Osteocyte (in vitro differentiated cells): ENCODE results near the gene PRDM16. TPM values are rescaled to one million over a fixed set of nuclear protein-coding genes. Genes with fewer than 3 reads are reported as not detected.

Source experiments
- DNase-seq: peaks from one replicate; pipeline ENCODE4 v3.0.0; 2021; ENCODE audit warnings: mixed read lengths; ENCODE audit not compliant: unreplicated experiment; ENCODE audit errors: extremely low spot score
- H3K27ac Mint-ChIP-seq: one replicate; pipeline ENCODE4 v1.8.0; 2021; ENCODE audit warnings: mild to moderate bottlenecking, mixed read lengths; ENCODE audit not compliant: unreplicated experiment
- H3K27me3 Mint-ChIP-seq: one replicate; pipeline ENCODE4 v1.8.0; 2021; ENCODE audit warnings: mixed read lengths; ENCODE audit not compliant: unreplicated experiment
- H3K36me3 Mint-ChIP-seq: one replicate; pipeline ENCODE4 v1.8.0; 2021; ENCODE audit warnings: mixed read lengths; ENCODE audit not compliant: unreplicated experiment
- H3K4me1 Mint-ChIP-seq: one replicate; pipeline ENCODE4 v1.8.0; 2021; ENCODE audit warnings: mixed read lengths; ENCODE audit not compliant: unreplicated experiment
- H3K4me3 Mint-ChIP-seq: one replicate; pipeline ENCODE4 v1.8.0; 2021; ENCODE audit warnings: mild to moderate bottlenecking, moderate library complexity, mixed read lengths; ENCODE audit not compliant: unreplicated experiment
- H3K9me3 Mint-ChIP-seq: one replicate; pipeline ENCODE4 v1.8.0; 2021; ENCODE audit warnings: mixed read lengths; ENCODE audit not compliant: unreplicated experiment
- CTCF ChIP-seq: fragments of 200-600 bp; sonication (generic); IDR thresholded peaks from 2 replicates; pipeline ENCODE4 v1.5.0; 2021; ENCODE audit warnings: antibody characterized with exemption, mild to moderate bottlenecking, moderate library complexity
- total RNA-seq: library from RNA; stranded (reverse); gene quantifications from 2 replicates; pipeline ENCODE4 v1.2.1, GENCODE V29; 2021

The PRDM16 gene
- total RNA-seq, 1 donor from 2014 or later, result 7.1 TPM

- no peak for TF ChIP-seq CTCF
- Mint-ChIP-seq H3K27me3 (no peaks in the 10 kb centered on the region), H3K9me3 (no peaks in the 10 kb centered on the region), H3K4me3 (no peak overlapping the region), H3K4me1 (peaks cover 40% of the 10 kb centered on the region), H3K27ac (no peak overlapping the region), H3K36me3 (no peaks in the 10 kb centered on the region)
- DNase-seq, result no peak
These were observed 394.0 kb downstream of the PRDM16 start for GRCh38 chr1:3463013-3463385.

GRCh38 chr1:3463408-3463863 lies 394.4 kb downstream of the PRDM16 start:
- no peaks in the 10 kb centered on the region for H3K9me3 Mint-ChIP-seq
- H3K4me3 Mint-ChIP-seq, result no peak overlapping the region
- TF ChIP-seq CTCF, result no peak
- no peaks in the 10 kb centered on the region for H3K36me3 Mint-ChIP-seq
- H3K27ac Mint-ChIP-seq, result no peak overlapping the region
- DNase-seq, result no peak
- H3K27me3 Mint-ChIP-seq, result no peaks in the 10 kb centered on the region
- H3K4me1 Mint-ChIP-seq, result peaks cover 36% of the 10 kb centered on the region

- H3K9me3 Mint-ChIP-seq, result no peaks in the 10 kb centered on the region
- H3K4me3 Mint-ChIP-seq, result no peak overlapping the region
- H3K4me1 Mint-ChIP-seq, result peaks cover 29% of the 10 kb centered on the region
- TF ChIP-seq CTCF, result no peak
- no peak overlapping the region for H3K27ac Mint-ChIP-seq
- DNase-seq, result no peak
- no peaks in the 10 kb centered on the region for H3K36me3 Mint-ChIP-seq
- no peaks in the 10 kb centered on the region for H3K27me3 Mint-ChIP-seq
These were observed 395.1 kb downstream of the PRDM16 start for GRCh38 chr1:3463891-3464648.

- H3K27me3 Mint-ChIP-seq, result no peaks in the 10 kb centered on the region
- no peak for DNase-seq
- peaks cover 24% of the 10 kb centered on the region for H3K4me1 Mint-ChIP-seq
- no peak overlapping the region for H3K27ac Mint-ChIP-seq
- TF ChIP-seq CTCF, result no peak
- H3K4me3 Mint-ChIP-seq, result no peak overlapping the region
- H3K9me3 Mint-ChIP-seq, result no peaks in the 10 kb centered on the region
- H3K36me3 Mint-ChIP-seq, result no peaks in the 10 kb centered on the region
These were observed 395.6 kb downstream of the PRDM16 start for GRCh38 chr1:3464649-3465025.

- Mint-ChIP-seq H3K9me3 (no peaks in the 10 kb centered on the region), H3K27ac (no peak overlapping the region), H3K27me3 (no peaks in the 10 kb centered on the region), H3K36me3 (no peaks in the 10 kb centered on the region), H3K4me1 (peaks cover 20% of the 10 kb centered on the region), H3K4me3 (no peak overlapping the region)
- DNase-seq, result no peak
- TF ChIP-seq CTCF, result no peak
These were observed 396.3 kb downstream of the PRDM16 start for GRCh38 chr1:3465091-3465934.
